Muscle of leg (tissue), 16 donors: ENCODE results near the gene MORN3. TPM values are rescaled to one million over a fixed set of nuclear protein-coding genes. Genes with fewer than 3 reads are reported as not detected.
"Not testable (repeated sequence)": the region's sequence is repeated elsewhere in the genome, so short reads cannot be mapped to it uniquely, and the experiment has no call there.

Experiments
- DNase-seq: peaks from one replicate; pipeline ENCODE4 v3.0.0; 2013
- H3K27ac ChIP-seq: one replicate; pipeline ENCODE4 v1.5.1; 2013; ENCODE audit warnings: mild to moderate bottlenecking, low read length, control low read depth
- H3K27me3 ChIP-seq: one replicate; pipeline ENCODE4 v1.6.1; 2013; ENCODE audit warnings: low read length; ENCODE audit not compliant: control insufficient read depth, insufficient read depth
- H3K36me3 ChIP-seq: one replicate; pipeline ENCODE4 v1.6.1; 2013; ENCODE audit warnings: low read length; ENCODE audit not compliant: control insufficient read depth, insufficient read depth
- H3K4me1 ChIP-seq: one replicate; pipeline ENCODE4 v1.6.1; 2013; ENCODE audit warnings: low read length; ENCODE audit not compliant: control insufficient read depth, insufficient read depth
- H3K4me3 ChIP-seq: one replicate; pipeline ENCODE4 v1.5.1; 2013; ENCODE audit warnings: low read length, control low read depth
- H3K9me3 ChIP-seq: replicated peaks from 2 replicates; pipeline ENCODE4 v1.6.1; 2013; ENCODE audit warnings: low read depth, low read length; ENCODE audit not compliant: control insufficient read depth
- WGBS: methylation state at CpG from one replicate; pipeline ENCODE4 v1.1.5; 2013; ENCODE audit warnings: missing lambda C conversion rate; ENCODE audit not compliant: insufficient coverage; 5-methylcytosine and 5-hydroxymethylcytosine counted together
- long read RNA-seq, 11 donors: transcript quantifications; one replicate each; lab custom pipeline, GENCODE V29; 2026
- polyA plus RNA-seq, 8 donors: library from polyadenylated mRNA; unstranded; fragments of 120-200 nt; gene quantifications; one replicate each; pipeline versions ENCODE4 v1.2.1 to v1.2.3, GENCODE V29; 2013; ENCODE audit warnings: inconsistent platforms in 1 of 8, low replicate concordance in 1 of 8; ENCODE audit not compliant: insufficient read length in 8 of 8, insufficient read depth in 1 of 8
- total RNA-seq: library from RNA; stranded (reverse); fragments of 120-200 nt; gene quantifications from one replicate; pipeline ENCODE4 v1.2.4, GENCODE V29; 2013

The MORN3 gene
- total RNA-seq: 0.13 TPM
- under 1 TPM; 0.16 to 0.96 (median 0.23) TPM for polyA plus RNA-seq
- long read RNA-seq, donor 1: 0 reads
- long read RNA-seq, donor 2: 0 reads
- long read RNA-seq, donor 3: 0 reads
- long read RNA-seq, donor 4: 0 reads
- long read RNA-seq, donor 5: 0 reads
- long read RNA-seq, donor 6: 0 reads
- long read RNA-seq, donor 7: 0 reads
- long read RNA-seq, donor 8: 0 reads
- long read RNA-seq, donor 9: 0 reads
- long read RNA-seq, donor 10: 0 reads
- long read RNA-seq, donor 11: 0 reads

DNA sequence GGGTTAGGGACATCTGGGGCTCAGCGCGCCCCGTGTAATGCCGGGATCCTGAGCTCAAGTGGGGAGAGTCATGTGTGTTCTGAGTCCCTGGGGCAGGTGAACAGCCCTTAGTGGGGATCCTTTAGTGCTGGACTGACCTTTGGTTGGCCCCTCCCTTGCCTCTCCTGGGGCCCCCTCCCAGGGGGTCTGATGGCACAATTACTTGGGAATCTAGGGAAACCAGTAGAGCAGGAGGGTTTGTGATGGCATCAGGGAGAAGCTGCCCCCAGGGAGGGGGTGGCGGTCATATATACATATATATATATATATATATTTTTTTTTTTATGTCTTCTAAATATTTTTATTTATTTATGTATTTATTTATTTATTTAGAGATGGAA is at the start of gene MORN3:
TSS of gene MORN3 (minus strand) at position 134 of the 380 bp plus-strand sequence. CDS start 171 bp downstream, outside the sequence.
- peaks cover 15% of the 10 kb centered on the region for H3K4me1 ChIP-seq
- H3K27ac ChIP-seq: no peak within 1 kb of the TSS
- H3K9me3 ChIP-seq: no peaks in the 10 kb centered on the region
- H3K4me3 ChIP-seq: no peak within 1 kb of the TSS
- 93% methylated on average over 4 of the region's 5 CpGs for WGBS
- no peaks in the 10 kb centered on the region for H3K27me3 ChIP-seq
- no peak for DNase-seq
- H3K36me3 ChIP-seq: no peaks in the 10 kb centered on the region

- no peaks in the 10 kb centered on the region for H3K27me3 ChIP-seq
- H3K36me3 ChIP-seq: peaks cover 17% of the 10 kb centered on the region
- DNase-seq: no peak
- H3K9me3 ChIP-seq: no peaks in the 10 kb centered on the region
- no peak overlapping the region for H3K4me3 ChIP-seq
- WGBS: 70% methylated on average over 1 of the region's 3 CpGs
- H3K4me1 ChIP-seq: peaks cover 14% of the 10 kb centered on the region
- H3K27ac ChIP-seq: no peak overlapping the region
These were observed 49.3 kb upstream of the MORN3 start for GRCh38 chr12:121718653-121719239.

DNA sequence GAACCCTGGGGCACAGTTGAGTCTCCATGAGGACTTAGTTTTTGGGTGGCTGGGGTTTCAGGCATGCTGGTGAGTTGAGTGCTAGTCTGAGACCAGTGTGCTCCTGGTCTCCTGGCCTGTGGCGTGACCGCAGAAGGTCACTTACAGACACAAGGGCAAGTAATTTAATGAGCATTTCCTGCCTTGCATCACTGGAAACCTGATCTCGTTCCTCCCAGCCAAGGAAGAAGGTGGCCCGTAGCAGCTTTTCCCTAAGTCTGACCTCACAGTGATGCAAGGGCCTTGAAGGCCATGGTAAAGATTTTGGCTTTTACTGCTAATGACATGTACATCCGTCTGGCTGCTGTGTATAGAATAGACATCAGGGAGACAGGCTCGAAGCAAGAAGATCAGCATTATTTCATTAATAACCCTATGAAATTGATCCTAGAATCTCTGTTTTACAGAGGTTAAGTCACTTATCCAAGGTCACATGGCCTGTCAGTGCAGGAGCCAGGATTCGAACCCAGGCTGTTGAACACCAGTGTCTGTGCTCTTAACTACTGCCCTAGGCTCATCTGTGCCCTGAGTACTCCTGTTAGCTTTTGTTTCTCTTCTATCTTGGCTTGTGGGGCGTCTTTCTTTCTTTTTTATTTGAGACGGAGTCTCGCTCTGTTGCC is 47.7 kb upstream of the MORN3 start:
- no peak overlapping the region for H3K4me3 ChIP-seq
- H3K4me1 ChIP-seq: peaks cover 20% of the 10 kb centered on the region
- 59% methylated on average over 4 of the region's 10 CpGs for WGBS
- H3K36me3 ChIP-seq: peaks cover 14% of the 10 kb centered on the region
- peak; percentile 35 for DNase-seq
- no peaks in the 10 kb centered on the region for H3K27me3 ChIP-seq
- H3K27ac ChIP-seq: no peak overlapping the region
- no peaks in the 10 kb centered on the region for H3K9me3 ChIP-seq

- Histone ChIP-seq H3K4me1 (peaks cover 28% of the 10 kb centered on the region), H3K9me3 (no peaks in the 10 kb centered on the region), H3K4me3 (no peak overlapping the region), H3K36me3 (peaks cover 13% of the 10 kb centered on the region), H3K27ac (no peak overlapping the region), H3K27me3 (no peaks in the 10 kb centered on the region)
- 72% methylated on average over 5 of the region's 6 CpGs for WGBS
- DNase-seq: no peak
These were observed 46.5 kb upstream of the MORN3 start for GRCh38 chr12:121715862-121716435.

- DNase-seq, H3K27me3 ChIP-seq, H3K27ac ChIP-seq, H3K4me3 ChIP-seq, H3K9me3 ChIP-seq: not testable (repeated sequence)
- 95% methylated on average over 5 of the region's 7 CpGs for WGBS
- peaks cover 13% of the 10 kb centered on the region for H3K36me3 ChIP-seq
- peaks cover 33% of the 10 kb centered on the region for H3K4me1 ChIP-seq
These were observed 45.6 kb upstream of the MORN3 start for GRCh38 chr12:121715055-121715454.

GRCh38 chr12:121713793-121714192 is 44.3 kb upstream of the MORN3 start:
- 45% methylated on average over 3 of the region's 6 CpGs for WGBS
- H3K9me3 ChIP-seq: no peaks in the 10 kb centered on the region
- DNase-seq: no peak
- H3K27ac ChIP-seq: peak overlapping the region; percentile 95
- H3K4me1 ChIP-seq: peaks cover 33% of the 10 kb centered on the region
- peak overlapping the region; percentile 98 for H3K4me3 ChIP-seq
- H3K36me3 ChIP-seq: peaks cover 13% of the 10 kb centered on the region
- no peaks in the 10 kb centered on the region for H3K27me3 ChIP-seq

DNA sequence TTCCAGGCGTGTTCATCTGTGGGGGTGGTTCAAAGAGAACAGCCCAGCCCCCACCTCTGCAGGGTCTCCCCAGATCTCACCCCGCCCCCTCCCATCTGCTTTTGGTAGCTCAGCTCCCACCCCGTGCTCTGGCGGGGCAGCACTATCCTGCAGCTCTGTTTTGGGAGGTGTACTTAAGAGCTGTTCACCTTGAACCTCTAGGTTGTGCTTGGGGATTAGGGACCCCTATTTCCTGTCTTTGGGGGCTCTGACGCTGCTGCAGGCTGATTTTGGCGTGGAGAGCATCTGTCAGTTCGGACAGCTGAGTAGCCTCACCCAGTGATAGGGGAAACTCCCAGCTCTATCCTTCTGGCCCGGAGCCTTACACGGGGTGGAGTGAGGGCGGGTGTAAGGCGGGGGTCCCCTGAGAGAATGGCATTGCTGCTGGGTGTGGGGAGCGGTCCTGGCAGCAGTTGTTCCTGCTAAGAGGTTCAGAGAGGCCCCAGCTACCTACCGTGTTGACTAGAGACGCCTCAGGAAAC is 43.9 kb upstream of the MORN3 start:
- 12% methylated on average over 10 of the region's 14 CpGs for WGBS
- Histone ChIP-seq H3K27me3 (no peaks in the 10 kb centered on the region), H3K4me3 (peak overlapping the region; percentile 98), H3K36me3 (peaks cover 13% of the 10 kb centered on the region), H3K9me3 (no peaks in the 10 kb centered on the region), H3K27ac (peak overlapping the region; percentile 95), H3K4me1 (peaks cover 33% of the 10 kb centered on the region)
- DNase-seq: peak; percentile 80

DNA sequence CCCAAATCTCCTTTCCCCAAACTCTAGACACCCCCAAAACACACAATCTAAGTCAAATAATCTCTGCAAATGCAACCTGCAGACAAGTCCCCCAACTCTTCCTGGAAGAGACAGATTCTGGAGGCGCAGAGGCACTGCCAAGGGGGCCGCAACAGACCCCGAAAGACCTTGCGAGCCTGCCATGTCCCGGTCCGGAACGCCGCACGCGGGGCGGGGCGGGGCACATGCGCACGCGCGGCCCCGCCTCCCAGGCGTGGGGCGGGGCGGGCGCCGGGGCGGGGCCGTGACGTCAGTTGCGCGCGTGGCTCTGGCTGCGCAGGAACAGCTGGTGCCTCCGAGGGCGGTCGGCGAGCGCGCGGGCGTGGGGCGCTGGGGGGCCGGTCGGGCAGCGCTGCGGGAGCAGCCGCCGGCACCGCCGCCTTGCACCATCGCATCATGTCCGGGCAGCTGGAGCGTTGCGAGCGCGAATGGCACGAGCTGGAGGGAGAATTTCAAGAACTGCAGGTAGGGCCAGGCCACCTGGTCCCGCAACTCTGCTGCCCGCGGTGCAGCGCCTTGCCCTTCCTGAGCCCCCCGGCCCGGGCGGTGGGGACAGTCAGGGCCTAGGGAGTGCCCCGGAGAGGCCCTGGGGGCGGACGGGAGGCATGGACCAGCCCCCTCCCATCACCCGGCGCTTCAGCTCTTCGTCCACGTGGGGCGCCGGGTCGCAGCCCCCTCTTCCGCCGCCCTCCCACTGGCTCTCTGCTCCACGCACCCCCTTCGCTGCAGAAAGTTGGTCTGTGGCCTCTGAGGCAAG is 43.2 kb upstream of the MORN3 start, which contains the start of gene TMEM120B:
TSS of gene TMEM120B (plus strand) at position 292 of the 796 bp plus-strand sequence. CDS start at position 436, 144 bp downstream.
- H3K9me3 ChIP-seq: no peaks in the 10 kb centered on the region
- peak within 1 kb of the TSS; percentile 98 for H3K4me3 ChIP-seq
- no peaks in the 10 kb centered on the region for H3K27me3 ChIP-seq
- peak; percentile 89 for DNase-seq
- peak within 1 kb of the TSS; percentile 99 for H3K27ac ChIP-seq
- peaks cover 13% of the 10 kb centered on the region for H3K36me3 ChIP-seq
- peaks cover 33% of the 10 kb centered on the region for H3K4me1 ChIP-seq
- under 1% methylated on average over 66 of the region's 74 CpGs for WGBS

DNA sequence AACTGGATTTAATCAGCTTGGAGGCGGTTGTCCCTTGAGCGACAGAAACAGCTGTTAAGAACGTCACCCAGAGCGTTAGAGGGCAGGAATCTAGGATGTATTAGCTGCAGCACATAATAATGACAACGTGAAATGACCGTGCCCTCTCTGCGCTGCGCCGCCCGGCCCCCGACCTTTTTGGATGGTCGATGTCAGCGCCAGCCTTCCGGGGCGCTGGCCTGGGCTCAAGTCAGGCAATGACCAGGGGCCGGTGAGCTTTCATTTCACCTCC is 42.7 kb upstream of the MORN3 start:
- H3K4me3 ChIP-seq: peak overlapping the region; percentile 92
- H3K36me3 ChIP-seq: peaks cover 13% of the 10 kb centered on the region
- no peaks in the 10 kb centered on the region for H3K9me3 ChIP-seq
- peak; percentile 96 for DNase-seq
- H3K27ac ChIP-seq: peak overlapping the region; percentile 99
- no peaks in the 10 kb centered on the region for H3K27me3 ChIP-seq
- peaks cover 31% of the 10 kb centered on the region for H3K4me1 ChIP-seq
- WGBS: 0% methylated on average over 16 of the region's 16 CpGs
